GM19238 (cell line): ENCODE data around the gene CST3.

Experiments
- DNase-seq: peaks from one replicate; pipeline ENCODE4 v3.0.0; 2011; ENCODE audit warnings: low spot score; ENCODE audit not compliant: insufficient read length

Gene CST3

DNA sequence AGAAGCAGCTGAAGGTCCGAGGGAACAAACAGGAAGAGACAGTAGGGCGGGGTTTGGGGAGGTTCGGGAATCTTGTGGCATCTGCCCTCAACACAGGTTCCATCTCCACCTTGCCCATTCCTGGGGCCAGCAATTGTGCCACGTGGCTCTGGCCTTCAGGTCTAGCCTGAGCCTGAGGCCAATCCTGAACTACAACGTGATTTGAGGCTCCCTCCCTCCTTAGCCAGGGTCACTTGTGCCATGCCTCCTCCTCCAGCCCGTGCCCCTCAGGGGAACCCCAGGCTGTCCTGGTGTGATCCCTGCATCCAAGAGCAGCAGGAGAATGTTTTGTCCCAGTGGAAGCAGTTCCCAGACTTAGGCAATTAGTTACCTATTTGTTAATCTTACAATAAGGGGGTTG lies 35.1 kb downstream of the CST3 start:
- no peak for DNase-seq

DNA sequence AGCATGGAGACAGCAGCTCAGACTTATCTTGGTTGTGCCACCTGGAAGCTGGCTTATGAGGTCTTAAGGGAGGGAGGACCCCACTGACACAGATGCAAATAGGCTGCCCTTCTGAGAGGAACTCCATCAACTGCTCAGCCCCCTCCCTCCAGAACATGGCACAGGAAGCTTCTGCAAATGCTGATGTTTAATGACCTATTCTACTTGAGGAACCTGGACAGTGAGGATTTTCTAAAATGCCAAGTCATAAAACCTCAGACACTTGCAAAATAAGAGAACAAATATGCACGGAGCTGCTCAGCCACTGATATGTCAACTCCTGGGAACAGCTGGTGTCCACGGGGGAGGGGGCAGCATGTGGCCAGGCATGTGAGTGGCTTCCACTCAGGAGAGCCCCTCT lies 35.5 kb downstream of the CST3 start:
- no peak for DNase-seq

DNA sequence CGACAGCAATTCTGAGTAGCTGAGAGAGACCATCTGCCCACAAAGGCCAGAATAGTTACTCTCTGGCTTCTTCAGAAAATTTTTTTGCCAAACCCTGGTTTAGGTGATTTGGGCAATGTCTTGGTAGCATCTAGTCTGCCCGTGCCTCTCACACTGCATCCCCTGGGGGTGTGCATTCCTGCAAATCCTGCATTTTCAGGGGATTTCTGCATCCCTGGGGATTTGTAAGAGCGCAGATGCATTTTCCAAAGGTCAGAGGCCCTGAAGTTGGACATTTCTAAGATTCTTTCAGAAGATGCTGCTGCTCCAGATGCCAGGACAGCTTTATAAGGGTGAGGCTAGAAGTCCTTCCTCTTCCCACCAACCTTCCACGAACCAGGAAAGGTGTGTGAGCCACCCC lies 36.0 kb downstream of the CST3 start:
- DNase-seq, result no peak

DNA sequence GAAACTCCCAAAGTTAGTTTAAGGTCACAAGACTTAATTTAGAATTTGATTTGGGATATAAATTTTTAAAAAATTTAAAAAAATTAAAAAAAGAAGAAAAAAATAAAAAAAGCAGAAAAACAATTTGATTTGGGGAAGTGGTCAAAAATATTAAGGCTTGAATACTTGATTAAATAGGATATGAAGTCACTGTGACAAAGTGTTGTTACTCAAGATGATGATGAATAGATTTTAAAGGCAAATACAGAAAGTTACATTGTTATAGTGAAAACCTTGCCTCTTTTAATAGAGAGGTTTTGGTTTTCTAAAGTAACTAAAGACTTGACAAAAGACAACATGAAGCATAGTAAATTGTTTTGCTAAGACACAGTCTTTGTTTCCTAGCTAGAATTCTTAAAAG lies 39.3 kb downstream of the CST3 start:
- DNase-seq, result no peak

DNA sequence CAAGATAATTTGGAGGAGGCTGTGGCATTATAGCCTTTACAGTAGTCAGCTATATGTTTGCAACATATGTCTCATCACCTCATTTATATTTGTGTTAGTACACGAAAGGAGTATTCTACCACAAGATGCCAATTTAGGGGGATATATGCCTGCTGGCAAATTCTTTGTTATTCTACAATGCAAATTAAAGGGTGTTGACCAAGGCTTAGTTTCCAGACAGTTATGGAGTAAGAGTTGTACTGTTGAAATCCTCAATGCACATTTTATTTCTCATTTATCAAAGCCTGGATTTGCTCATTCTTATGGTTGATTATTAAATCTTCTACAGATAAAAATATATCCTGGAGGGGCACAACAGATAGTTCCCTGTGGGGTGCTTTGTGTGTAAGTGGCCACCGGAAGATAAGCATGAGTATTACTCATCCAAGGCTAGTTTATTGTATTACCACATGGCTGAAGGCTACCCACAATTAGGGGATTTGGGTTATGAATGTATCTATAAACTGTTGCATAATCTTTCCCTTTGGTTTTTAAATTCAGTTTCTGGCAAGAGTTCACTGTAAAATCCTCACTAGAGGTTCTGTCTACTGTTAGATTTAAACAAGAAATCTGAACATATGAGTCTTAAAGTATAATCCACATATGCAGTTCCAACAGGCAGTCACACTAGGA lies 41.0 kb downstream of the CST3 start:
- DNase-seq, result no peak

DNA sequence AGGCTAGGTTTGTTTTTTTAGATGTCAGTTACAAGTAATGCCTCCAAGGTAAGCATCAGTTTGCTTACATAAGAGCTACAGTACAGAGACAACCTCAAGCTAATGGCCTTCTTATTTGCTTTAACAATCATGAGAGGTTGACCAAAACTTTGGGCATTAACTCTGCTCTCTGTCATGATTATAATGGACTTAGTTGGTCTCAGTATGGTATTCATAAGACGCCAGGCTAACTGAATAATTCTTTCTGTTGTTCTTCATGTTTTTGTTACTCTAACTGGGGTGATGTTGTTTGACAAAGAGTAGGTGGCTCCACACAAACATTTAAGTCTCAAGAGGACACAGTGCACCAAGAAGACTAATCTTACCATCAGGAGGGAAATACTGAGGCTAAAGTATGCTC lies 41.8 kb downstream of the CST3 start:
- DNase-seq, result no peak

DNA sequence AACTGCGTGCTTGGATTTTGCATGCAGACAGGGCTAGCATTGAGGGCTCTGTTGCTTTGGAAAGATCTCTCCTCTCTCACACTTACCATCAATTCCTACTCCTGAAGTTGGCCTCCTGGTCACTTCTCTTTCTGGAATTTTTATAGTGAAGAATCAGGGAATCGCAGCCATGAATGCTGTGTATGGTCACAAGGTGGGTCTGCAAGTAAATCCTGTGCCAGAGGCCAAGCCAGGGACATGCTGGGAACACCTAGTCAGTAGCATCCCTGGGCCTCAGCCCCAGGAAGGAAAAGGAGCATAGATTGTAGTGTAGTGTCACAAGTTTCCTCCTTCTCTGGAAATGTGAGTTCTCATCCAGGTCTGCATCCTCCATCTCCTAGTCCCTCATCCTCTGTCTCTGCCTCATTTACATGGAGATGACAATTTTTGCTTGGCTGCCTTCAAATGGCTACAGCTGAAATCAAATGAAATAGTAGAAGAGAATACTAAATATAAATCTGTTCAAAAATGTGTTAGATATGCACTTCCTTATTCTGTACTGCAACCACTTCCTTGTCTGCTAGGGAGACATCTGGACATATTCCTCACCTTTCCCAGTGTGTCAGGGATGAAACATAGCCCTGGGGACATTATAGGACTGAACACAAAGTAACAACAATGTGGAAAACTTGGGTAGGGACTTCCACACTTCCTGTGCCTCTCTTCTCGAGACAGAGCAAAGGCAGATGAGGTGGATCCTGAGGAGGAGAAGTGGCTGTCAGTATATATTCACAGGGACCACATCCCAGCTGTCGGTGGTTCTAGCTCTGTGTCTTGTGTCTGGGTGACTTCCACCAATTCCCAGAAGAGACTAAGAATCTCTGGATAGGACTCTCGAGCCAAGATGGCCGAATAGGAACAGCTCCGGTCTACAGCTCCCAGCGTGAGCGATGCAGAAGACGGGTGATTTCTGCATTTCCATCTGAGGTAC lies 49.0 kb downstream of the CST3 start:
- no peak for DNase-seq

DNA sequence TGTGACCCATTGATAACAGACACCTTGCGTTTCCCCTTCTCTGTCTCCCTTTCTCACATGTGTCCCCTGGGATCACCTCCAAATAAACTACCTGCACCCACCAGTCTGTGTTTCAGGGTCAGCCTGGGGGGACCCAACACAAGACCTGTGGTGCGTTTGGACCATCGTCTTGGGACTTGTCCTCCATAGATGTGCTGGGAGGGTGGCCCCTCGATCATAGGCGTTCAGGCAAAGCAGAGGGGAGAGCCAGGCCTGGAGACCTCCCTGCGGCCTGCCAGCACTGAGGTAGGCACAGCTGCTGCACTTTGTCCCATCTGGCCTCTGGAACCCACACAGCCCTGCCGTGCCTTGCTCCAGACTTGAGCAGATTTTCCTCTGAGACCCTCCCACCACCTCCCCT lies 50.1 kb downstream of the CST3 start:
- no peak for DNase-seq

DNA sequence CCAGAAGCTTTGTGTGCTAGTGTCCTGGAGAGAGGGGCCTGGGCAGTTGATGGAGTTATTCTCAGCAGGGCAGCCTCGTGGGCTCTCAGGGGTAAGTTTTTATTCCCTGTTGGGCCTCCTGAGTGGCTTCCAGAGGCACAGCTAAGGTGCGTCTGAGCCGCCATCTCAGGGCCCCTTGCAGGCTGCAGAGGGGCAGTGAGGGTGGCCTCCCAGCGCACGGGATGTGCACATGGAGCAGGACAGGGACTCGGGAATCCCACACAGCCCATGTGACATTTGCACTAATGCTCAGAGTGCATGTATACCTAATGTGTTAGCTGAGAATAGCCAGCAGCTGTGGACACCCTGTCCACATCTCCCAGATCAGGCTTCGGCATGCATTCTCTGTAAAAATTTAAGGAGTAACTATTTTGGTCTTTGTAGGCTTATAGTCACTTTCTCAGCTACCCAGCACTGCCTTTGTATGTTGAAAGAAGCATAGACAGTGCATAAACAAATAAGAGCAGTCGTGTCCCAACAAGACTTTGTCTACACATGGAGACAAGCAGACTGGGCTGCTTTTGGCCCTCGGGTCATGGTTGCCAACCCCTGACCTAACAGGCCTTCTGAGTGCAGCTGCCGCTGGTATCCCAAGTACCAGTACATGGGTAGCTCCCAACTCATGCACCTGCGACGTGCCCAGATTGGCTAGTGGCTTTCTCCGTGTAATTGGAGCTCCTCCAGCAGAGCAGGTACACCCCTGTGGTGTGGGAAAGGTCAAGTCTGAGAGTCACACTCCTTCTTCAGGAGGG lies 50.8 kb downstream of the CST3 start:
- DNase-seq, result no peak

DNA sequence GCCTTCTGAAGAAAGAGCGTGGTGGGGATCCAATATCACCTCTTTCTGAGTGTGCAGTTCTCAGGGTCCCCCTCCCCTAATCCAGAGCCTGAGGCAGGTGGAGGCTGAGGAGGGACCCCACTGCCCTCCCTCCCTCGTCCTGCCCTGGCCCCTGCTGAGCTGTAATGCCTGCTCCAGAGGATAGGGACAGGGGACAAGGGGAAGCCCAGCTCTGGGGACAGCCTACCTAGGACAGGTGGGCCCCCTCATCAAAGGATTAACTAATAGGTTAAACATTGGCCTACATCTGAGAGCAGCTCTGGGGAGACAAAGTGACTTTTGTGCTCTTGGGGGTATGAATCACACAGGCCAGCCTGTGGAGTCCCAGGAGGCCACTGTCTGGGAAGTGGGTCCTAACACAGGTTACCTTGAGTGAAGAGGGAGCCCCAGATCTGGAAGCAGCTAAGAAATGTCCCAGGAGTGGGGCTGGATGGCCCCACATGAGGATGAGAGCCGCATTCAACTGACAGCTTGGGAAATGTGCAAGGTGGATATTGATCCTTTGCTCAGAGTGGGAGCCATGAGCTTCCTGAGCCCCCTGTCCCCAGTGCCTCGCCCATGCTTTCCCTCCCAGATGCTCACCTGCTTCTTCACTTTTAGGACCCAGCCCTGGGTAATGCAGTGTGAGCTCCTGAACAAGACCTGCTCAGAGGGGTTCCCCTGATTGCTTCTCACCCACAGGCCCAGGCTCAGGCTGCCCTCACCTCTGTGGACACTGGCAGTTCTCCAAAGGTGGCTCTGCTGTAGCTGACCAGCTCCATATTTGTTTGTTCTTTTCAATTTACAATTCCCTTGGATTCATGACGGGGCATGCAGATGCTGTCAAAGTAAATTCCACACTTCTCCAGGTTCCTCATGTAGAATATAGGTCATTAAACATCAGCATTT lies 51.7 kb downstream of the CST3 start:
- DNase-seq, result no peak

DNA sequence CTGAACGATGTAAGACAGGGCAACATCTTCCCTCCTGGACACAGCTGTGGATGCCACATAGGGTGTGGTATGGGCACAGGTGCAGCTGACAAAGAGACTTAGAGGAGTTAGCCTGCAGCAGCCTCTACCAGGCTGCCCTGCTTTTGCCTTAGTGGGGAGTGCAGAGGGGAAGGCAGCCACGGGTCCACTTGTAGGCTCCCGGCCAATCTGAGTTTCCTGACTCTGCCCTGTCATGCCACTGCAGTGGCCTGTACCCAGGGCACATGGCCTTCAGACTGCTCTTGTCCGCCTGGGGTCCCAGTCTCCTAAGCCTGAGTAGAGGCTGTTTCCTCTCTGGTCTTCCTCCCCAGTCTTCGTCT lies 52.3 kb downstream of the CST3 start:
- DNase-seq, result no peak

DNA sequence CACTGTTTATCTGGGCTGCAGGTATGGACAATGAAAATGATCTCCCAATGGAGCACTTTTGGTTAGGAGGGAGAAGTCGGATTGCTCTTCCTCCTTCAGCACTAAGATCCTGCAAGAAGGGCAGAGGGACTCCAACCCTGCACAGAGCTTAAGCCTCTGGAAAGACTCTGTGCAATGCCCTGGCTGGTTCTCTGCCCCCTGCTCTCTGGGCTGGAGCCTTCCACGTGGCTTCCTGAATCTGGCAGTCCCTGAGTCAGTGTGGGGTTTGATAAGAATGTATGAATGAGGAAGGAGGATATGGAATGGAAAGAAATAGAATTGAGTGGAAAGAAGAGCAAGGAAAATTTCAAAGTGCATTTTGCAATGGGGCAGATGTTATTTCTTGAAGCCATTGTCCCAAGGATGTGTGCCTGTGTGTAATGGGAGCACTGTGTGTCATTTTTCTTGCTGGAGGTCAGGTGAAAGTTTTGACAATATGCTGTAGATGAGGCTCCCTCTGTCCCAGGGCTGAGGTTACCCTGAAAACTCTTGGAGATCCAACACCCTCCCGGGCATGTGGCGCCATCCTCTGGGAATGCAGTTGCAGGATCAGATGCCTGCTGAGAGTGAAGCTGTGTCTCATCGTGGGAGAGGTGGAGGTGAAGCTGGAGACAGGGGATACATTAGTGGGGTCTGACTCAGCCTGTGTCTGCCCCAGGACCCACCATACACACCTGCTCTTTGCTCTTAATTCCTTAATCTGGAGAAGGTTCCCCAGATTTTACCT lies 53.1 kb downstream of the CST3 start:
- DNase-seq, result no peak
